ENCODE results near the gene DOP1B. TPM values are rescaled to one million over a fixed set of nuclear protein-coding genes. Genes with fewer than 3 reads are reported as not detected.

Gene DOP1B
- total and polyA plus RNA-seq, 2 of the 4 experiments (the other 2 are of a cell fraction), result 8.8 to 13.0 TPM

GRCh38 chr21:36171336-36171735, 14.7 kb downstream of the DOP1B start:
- Histone ChIP-seq H3K14ac (replicated peaks; ENCODE audit: low read depth, low read length) (peak overlapping the region; percentile 10; the same call in 1 of the 2 replicates), H3K23ac (ENCODE audit: low read depth, low read length) (peak overlapping the region; percentile 4; the same call in 1 of the 2 replicates), H3K27me3 (ENCODE audit: control insufficient read depth, insufficient read depth, low read length) (no peaks in the 10 kb centered on the region), H3K56ac (ENCODE audit: extremely low read depth, insufficient read depth, low read length) (no peak overlapping the region), H3K4ac (ENCODE audit: low read depth, low read length) (0 out of 2 replicates have a peak overlapping the region, but pooled peaks have one; percentile 13), H2BK5ac (ENCODE audit: low read depth, low read length, poor library complexity, severe bottlenecking) (no peak overlapping the region), H3K18ac (ENCODE audit: low read depth, low read length) (no peak overlapping the region), H2AK9ac (replicated peaks; ENCODE audit: low read depth, low read length, poor library complexity) (no peak overlapping the region), H2AFZ (replicated peaks; ENCODE audit: low read length, poor library complexity) (no peak overlapping the region), H2BK120ac (ENCODE audit: low read depth, low read length) (no peak overlapping the region), H4K20me1 (ENCODE audit: insufficient read depth, low read length) (peaks cover 9% of the 10 kb centered on the region), H4K8ac (ENCODE audit: low read depth in 2 of 2, low read length in 2 of 2) (peak overlapping the region in 1 of 2 experiments; percentile 2; a peak in 1 of 4 replicates), H3K4me2 (ENCODE audit: low read depth, low read length) (no peak overlapping the region), H3K9ac (ENCODE audit: low read depth, low read length) (no peak overlapping the region), H3K4me1 (ENCODE audit: control insufficient read depth, insufficient read depth, low read length) (peaks cover 11% of the 10 kb centered on the region), H3K27ac (ENCODE audit: insufficient read depth, low read length) (no peak overlapping the region), H2BK15ac (ENCODE audit: low read depth, low read length) (no peak overlapping the region; the same call in 2 of the 3 replicates), H3K4me3 (ENCODE audit: insufficient read depth, low read depth, low read length) (no peak overlapping the region), H3K9me1 (ENCODE audit: insufficient read depth, low read length) (peaks cover 26% of the 10 kb centered on the region), H4K5ac (ENCODE audit: low read depth, low read length) (no peak overlapping the region), H2AK5ac (ENCODE audit: low read depth, low read length) (peak overlapping the region; percentile 79; the same call in 1 of the 2 replicates), H3K36me3 (ENCODE audit: control insufficient read depth, insufficient read depth, low read length) (peaks cover 8% of the 10 kb centered on the region), H3K79me1 (ENCODE audit: low read depth in 1 of 2, low read length in 2 of 2) (peaks cover 5 to 51% of the 10 kb centered on the region in 2 experiments; a peak in 3 of 4 replicates), H3K9me3 (ENCODE audit: control insufficient read depth, insufficient read depth, low read length) (no peaks in the 10 kb centered on the region), H2BK20ac (ENCODE audit: low read depth, low read length) (no peak overlapping the region), H4K91ac (ENCODE audit: insufficient read depth, low read depth, low read length) (no peak overlapping the region)
- dilution Hi-C loops (cut with HindIII; ENCODE audit: low sequenced_read_pairs, unreplicated experiment), result no loop called here
- TF ChIP-seq MAFK (IDR thresholded peaks at IDR 0.05; ENCODE audit: low read depth, low read length), result no peak
- no peak for TF ChIP-seq RFX5 (IDR thresholded peaks at IDR 0.05; ENCODE audit: low read depth, low read length)
- TF ChIP-seq BHLHE40 (IDR thresholded peaks at IDR 0.05; ENCODE audit: low read depth, low read length), result no peak
- TF ChIP-seq, protein P1, sequence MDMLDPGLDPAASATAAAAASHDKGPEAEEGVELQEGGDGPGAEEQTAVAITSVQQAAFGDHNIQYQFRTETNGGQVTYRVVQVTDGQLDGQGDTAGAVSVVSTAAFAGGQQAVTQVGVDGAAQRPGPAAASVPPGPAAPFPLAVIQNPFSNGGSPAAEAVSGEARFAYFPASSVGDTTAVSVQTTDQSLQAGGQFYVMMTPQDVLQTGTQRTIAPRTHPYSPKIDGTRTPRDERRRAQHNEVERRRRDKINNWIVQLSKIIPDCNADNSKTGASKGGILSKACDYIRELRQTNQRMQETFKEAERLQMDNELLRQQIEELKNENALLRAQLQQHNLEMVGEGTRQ (IDR thresholded peaks at IDR 0.05; ENCODE audit: low read depth, low read length), result no peak
- no peak for TF ChIP-seq RCOR1 (IDR thresholded peaks at IDR 0.05; ENCODE audit: insufficient replicate concordance, low read length)
- TF ChIP-seq MAZ (IDR thresholded peaks at IDR 0.05; ENCODE audit: borderline replicate concordance, low read depth, low read length), result no peak
- TF ChIP-seq NFE2L2 (IDR thresholded peaks at IDR 0.05; ENCODE audit: low read depth, low read length), result no peak
- no peak for TF ChIP-seq CHD1 (IDR thresholded peaks at IDR 0.05; ENCODE audit: low read depth, low read length)
- TF ChIP-seq CEBPB (IDR thresholded peaks at IDR 0.05; ENCODE audit: low read depth, low read length), result no peak
- TF ChIP-seq POLR2A (IDR thresholded peaks at IDR 0.05; ENCODE audit: low read depth, low read length), result no peak
- TF ChIP-seq MXI1 (IDR thresholded peaks at IDR 0.05; ENCODE audit: borderline replicate concordance, low read depth, low read length), result no peak
- no peak for TF ChIP-seq ELK1 (IDR thresholded peaks at IDR 0.05; ENCODE audit: borderline replicate concordance, low read depth, low read length)
- no peak for TF ChIP-seq SMC3 (IDR thresholded peaks at IDR 0.05; ENCODE audit: low read depth, low read length)
- TF ChIP-seq CTCF (conservative IDR thresholded peaks at IDR 0.05; ENCODE audit: low read depth, low read length), result no peak
- no peak for TF ChIP-seq FOS (IDR thresholded peaks at IDR 0.05; ENCODE audit: low read depth, low read length)
- TF ChIP-seq RAD21 (IDR thresholded peaks at IDR 0.05; ENCODE audit: low read length), result no peak
- no peak for DNase-seq
- intact Hi-C loops (cut with micrococcal nuclease), result no loop called here
- WGBS, 2 experiments (ENCODE audit: extremely low coverage in 2 of 2, insufficient read length in 1 of 2), result 53% methylated on average over 3 of the region's 5 CpGs; no CpG with 5 or more reads in 1 of the 2 experiments
- no TSS peak for BruUV-seq (replicated peaks)
- in situ Hi-C loops (cut with MboI; ENCODE audit: low sequenced_read_pairs), result no loop called here
- ChIA-PET POLR2A (ENCODE audit: unreplicated experiment) (no interaction called here), CTCF (no interaction called here)
- no peak for ATAC-seq (ENCODE audit: low read depth)

Measured in IMR-90 (cell line).